Cardiac fibroblast (primary cell): ENCODE data around the gene REEP2.
"Not testable (repeated sequence)": the region's sequence is repeated elsewhere in the genome, so short reads cannot be mapped to it uniquely, and the experiment has no call there.

Source experiments
- DNase-seq, 2 donors: peaks; one replicate each; pipeline versions ENCODE4 v3.0.0 to v3.0.0-alpha.2; 2010; ENCODE audit warnings: low read depth in 2 of 2
- H3K4me3 ChIP-seq, 2 donors: replicated peaks in 1 of 2; 1 replicate in 1 of 2; 2 replicates in 1 of 2; pipeline ENCODE4 v1.5.1; 2011; ENCODE audit warnings: low read depth in 2 of 2, low read length in 2 of 2, mild to moderate bottlenecking in 2 of 2, moderate library complexity in 1 of 2
- TF ChIP-seq, protein P1 (sequence below): IDR thresholded peaks from one replicate; pipeline ENCODE4 v1.5.1; 2011; ENCODE audit warnings: low read depth, mild to moderate bottlenecking, low read length, inconsistent platforms

Gene REEP2, protein sequence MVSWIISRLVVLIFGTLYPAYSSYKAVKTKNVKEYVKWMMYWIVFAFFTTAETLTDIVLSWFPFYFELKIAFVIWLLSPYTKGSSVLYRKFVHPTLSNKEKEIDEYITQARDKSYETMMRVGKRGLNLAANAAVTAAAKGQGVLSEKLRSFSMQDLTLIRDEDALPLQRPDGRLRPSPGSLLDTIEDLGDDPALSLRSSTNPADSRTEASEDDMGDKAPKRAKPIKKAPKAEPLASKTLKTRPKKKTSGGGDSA

DNA sequence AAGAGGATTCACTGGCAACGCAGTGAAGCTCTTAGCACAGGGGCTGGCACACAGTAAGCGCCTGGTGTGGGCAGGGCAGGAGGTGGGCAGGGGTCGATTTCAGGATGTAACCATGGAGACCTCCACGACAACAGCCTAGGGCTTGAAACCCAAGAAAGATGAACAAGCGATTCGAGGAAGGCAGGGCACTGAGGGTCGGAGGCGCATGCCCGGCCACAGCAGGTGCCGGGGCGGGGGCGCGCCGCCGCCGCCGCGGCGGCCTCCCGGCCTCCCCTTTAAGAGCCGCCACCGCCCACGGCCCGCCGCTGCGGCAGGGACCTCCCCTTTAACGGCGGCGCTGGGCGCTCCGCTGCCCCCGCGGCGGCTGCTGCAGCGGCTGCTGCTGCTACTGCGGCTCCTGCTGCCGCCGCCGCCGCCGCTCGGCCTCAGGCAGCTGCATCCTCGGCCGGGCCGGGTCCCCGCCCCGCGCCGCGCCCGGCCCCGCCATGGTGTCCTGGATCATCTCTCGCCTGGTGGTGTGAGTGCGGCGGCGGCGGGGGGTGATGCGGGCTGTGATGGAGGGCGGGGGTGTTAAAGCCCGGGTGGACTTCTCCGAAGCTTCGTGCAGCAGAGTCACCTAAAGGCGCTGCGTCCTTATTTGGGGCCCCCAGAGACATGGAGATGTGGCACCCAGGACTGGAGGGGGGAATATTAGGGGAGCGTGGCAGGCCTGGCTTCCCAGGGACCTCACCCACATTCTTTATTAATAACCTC, at the start of gene REEP2:
Gene REEP2, plus strand, starts transcription at position 334 of the 753 bp plus-strand sequence. Its CDS starts 152 bp downstream, at position 486.
- DNase-seq: peak; percentile 28 to 54
- H3K4me3 ChIP-seq: peak within 1 kb of the TSS; percentile 52
- TF ChIP-seq, protein P1, sequence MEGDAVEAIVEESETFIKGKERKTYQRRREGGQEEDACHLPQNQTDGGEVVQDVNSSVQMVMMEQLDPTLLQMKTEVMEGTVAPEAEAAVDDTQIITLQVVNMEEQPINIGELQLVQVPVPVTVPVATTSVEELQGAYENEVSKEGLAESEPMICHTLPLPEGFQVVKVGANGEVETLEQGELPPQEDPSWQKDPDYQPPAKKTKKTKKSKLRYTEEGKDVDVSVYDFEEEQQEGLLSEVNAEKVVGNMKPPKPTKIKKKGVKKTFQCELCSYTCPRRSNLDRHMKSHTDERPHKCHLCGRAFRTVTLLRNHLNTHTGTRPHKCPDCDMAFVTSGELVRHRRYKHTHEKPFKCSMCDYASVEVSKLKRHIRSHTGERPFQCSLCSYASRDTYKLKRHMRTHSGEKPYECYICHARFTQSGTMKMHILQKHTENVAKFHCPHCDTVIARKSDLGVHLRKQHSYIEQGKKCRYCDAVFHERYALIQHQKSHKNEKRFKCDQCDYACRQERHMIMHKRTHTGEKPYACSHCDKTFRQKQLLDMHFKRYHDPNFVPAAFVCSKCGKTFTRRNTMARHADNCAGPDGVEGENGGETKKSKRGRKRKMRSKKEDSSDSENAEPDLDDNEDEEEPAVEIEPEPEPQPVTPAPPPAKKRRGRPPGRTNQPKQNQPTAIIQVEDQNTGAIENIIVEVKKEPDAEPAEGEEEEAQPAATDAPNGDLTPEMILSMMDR: no peak

DNA sequence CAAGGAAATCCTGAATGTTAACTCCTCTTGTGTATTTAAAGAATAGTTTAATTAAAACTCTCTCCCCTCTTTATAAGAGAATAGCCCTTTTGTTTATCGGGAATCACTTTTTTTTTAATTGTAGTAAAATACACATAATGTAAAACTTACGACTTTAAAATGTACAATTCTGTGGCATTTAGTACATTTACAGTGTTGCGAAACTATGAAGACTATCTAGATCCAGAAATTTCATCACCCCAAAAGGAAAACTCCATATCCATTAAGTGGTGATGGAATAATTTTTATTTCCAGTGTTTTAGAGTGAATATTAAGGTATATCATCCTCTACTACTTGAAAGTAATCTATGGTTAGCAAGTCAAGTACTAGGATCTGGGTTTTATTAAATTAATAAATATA, 49.5 kb upstream of the REEP2 start:
- DNase-seq: peak in 1 of 2 donors; percentile 12
- TF ChIP-seq, protein P1: no peak

DNA sequence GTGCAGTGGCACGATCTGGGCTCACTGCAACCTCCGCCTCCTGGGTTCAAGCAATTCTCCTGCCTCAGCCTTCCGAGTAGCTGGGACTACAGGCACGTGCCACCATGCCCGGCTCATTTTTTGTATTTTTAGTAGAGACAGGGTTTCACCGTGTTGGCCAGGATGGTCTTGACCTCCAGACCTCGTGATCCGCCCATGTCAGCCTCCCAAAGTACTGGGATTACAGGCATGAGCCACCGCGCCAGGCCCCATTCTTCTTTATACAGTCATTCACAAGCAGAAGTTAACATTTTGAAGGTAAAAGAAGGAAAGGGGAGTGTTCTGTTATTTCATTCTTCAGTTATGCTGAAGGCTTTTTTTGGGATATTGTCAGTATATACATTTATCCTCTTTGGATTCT, 48.9 kb upstream of the REEP2 start:
- not testable (repeated sequence) for H3K4me3 ChIP-seq, DNase-seq

More for the DNA sequence above, 49.5 kb upstream of the REEP2 start:
- no peak overlapping the region for H3K4me3 ChIP-seq

DNA sequence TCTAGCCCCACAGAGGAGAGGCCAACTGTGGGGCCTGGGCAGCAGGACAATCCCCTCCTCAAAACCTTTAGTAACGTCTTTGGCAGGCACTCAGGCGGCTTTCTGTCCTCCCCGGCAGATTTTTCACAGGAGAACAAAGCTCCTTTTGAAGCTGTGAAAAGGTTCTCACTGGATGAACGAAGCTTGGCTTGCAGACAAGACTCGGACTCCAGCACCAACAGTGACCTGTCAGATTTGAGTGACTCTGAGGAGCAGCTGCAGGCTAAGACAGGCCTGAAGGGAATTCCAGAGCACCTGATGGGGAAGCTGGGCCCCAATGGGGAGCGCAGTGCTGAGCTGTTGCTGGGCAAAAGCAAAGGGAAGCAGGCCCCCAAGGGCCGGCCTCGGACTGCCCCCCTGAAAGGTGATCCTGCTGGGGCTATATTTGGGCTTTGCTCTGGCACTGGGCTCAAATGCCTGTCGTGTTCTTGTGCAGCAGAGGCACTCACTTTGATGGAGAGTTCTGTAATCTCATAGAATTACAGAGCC, 46.9 kb upstream of the REEP2 start:
- TF ChIP-seq, protein P1: no peak
- DNase-seq: no peak
- H3K4me3 ChIP-seq: no peak overlapping the region

DNA sequence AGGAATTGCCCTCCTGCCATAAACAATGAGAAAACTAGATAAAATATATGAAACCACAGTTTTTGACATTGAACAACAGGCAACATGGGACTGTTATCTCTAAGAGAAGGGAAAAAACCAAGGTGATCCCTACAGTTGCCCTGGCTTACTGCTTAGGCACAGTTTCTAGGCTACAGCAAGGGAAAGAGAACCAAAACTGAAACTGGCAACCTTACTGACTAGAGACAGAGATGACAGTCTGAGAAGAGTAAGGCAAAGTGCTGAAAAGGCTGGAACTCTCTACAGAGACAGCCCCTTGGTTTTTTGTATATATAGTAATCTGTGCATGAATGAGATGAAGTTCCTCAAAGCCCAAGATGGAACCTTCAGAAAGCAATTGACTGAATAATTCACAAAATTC, 36.2 kb upstream of the REEP2 start:
- TF ChIP-seq, protein P1: no peak
- DNase-seq: no peak
- H3K4me3 ChIP-seq: no peak overlapping the region

DNA sequence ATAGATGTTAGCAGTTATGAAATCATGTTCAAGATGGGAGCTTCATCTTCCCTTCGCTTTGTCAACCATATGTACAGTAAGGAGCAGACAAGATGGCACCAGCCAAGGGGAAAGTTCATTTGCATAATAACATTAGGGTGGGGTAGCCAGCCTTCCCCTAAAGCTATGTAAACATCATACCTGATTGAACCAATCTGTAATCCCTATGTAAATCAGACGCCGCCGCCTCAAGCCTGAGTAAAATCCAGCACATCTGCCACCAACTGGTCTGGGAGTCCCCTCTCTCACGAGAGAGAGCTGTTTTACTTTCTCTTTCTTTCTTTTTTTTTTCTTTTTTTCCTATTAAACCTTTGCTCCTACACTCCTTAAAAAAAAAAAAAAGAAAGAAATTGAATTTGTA, 30.8 kb upstream of the REEP2 start:
- TF ChIP-seq, protein P1: no peak
- no peak overlapping the region for H3K4me3 ChIP-seq
- DNase-seq: no peak

DNA sequence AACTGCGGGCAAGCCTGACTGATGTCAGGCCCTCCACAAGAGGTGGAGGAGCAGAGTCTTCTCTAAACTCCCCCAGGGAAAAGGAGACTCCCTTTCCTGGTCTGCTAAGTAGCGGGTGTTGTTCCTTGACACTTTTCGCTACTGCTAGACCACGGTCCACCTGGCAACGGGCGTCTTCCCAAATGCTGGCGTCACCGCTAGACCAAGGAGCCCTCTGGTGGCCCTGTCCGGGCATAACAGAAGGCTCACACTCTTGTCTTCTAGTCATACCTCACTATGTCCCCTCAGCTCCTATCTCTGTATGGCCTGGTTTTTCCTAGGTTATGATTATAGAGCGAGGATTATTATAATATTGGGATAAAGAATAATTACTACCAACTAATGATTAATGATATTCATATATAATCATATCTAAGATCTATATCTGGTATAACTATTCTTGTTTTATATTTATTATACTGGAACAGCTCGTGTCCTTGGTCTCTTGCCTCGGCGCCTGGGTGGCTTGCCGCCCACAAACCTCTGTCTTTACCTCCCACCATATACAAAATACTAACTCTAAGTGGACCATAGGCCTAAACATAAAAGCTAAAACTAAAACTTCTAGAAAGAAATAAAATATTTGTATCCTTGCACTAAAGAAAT, 27.7 kb upstream of the REEP2 start:
- peak; percentile 47 to 62 for DNase-seq
- not testable (repeated sequence) for H3K4me3 ChIP-seq
- TF ChIP-seq, protein P1: peak; percentile 54
